Activated T-cell treated with anti-CD3 and anti-CD28 coated beads, Interleukin-2, amount 50 U/mL, for 72 hours (primary cell): ENCODE measurements around the gene WNT16. TPM values are rescaled to one million over a fixed set of nuclear protein-coding genes. Genes with fewer than 3 reads are reported as not detected.

Source experiments
- ATAC-seq, 2 donors: fragments of 150-1000 bp; cut with Tn5 transposase; replicated peaks in 1 of 2; 2 replicates each; pipeline ENCODE4 v1.10.0; 2021; ENCODE audit warnings: moderate library complexity in 2 of 2, mild to moderate bottlenecking in 1 of 2
- DNase-seq, 2 donors: peaks; one replicate each; pipeline ENCODE4 v3.0.0; 2021 to 2022; ENCODE audit warnings: mixed read lengths in 1 of 2
- H3K27ac Mint-ChIP-seq: one replicate; pipeline ENCODE4 v1.8.0; 2022; ENCODE audit warnings: mild to moderate bottlenecking, moderate library complexity, mixed read lengths
- H3K27me3 Mint-ChIP-seq: one replicate; pipeline ENCODE4 v1.8.0; 2022; ENCODE audit warnings: low read depth, mixed read lengths
- H3K36me3 Mint-ChIP-seq, 2 donors: one replicate each; pipeline ENCODE4 v1.8.0; 2022; ENCODE audit warnings: mixed read lengths in 2 of 2, mild to moderate bottlenecking in 1 of 2; ENCODE audit not compliant: insufficient read depth in 2 of 2
- H3K4me1 Mint-ChIP-seq: one replicate; pipeline ENCODE4 v1.8.0; 2022; ENCODE audit warnings: low read depth, mixed read lengths
- H3K4me3 Mint-ChIP-seq, 2 donors: one replicate each; pipeline ENCODE4 v1.8.0; 2022; ENCODE audit warnings: mild to moderate bottlenecking in 2 of 2, mixed read lengths in 2 of 2, moderate library complexity in 2 of 2
- H3K9me3 Mint-ChIP-seq, 2 donors: one replicate each; pipeline ENCODE4 v1.8.0; 2022; ENCODE audit warnings: mixed read lengths in 2 of 2
- total RNA-seq, 2 donors: library from RNA; stranded (reverse); gene quantifications; one replicate each; pipeline ENCODE4 v1.2.3, GENCODE V29; 2022

WNT16 gene
- total RNA-seq, 2 donors from 2014 or later, result not detected

GRCh38 chr7:121298831-121299239, 30.0 kb upstream of the WNT16 start:
- no peak for DNase-seq
- Mint-ChIP-seq H3K4me1 (no peaks in the 10 kb centered on the region), H3K27me3 (peaks cover 18% of the 10 kb centered on the region), H3K36me3 (peaks cover 0 to 2% of the 10 kb centered on the region in 2 donors), H3K4me3 (no peak overlapping the region), H3K9me3 (peaks cover 0 to 2% of the 10 kb centered on the region in 2 donors), H3K27ac (no peak overlapping the region)
- no peak for ATAC-seq

DNA sequence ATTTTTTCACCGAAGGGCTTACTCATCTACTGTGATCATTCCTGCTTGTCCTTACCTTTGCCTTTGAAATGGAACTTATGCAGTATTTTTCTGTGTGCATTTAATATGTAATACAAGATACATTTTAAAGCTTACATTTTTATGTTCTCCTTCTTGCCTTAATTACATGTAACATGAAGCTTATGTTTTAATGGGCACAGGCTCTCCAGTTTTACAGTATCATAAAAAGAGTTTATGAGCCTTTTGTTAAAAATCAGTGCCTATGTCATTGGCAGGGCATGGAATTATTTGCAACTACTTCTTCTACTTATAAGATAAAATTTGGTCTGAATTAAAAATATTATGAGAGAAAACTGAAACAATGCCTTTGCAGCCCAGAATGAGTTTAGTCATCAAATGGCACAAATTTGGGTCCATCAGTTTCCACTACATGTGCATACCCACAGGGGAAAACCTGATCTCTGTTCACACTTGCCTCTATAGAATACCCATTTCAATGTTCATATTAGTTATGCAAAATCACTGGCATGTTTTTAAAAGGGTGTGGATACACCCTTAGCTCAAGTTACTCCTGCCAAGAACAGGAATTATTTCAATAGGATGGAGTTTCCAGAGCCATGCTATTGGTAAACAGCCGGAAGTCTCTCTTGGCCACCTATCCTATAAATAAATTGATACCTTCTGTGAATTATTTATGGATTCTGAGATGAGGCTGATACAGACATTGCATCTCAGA, 27.9 kb upstream of the WNT16 start:
- H3K36me3 Mint-ChIP-seq, result no peaks in the 10 kb centered on the region
- H3K27ac Mint-ChIP-seq, result no peak overlapping the region
- no peaks in the 10 kb centered on the region for H3K4me1 Mint-ChIP-seq
- no peak overlapping the region for H3K4me3 Mint-ChIP-seq
- ATAC-seq (no peak), DNase-seq (no peak)
- no peaks in the 10 kb centered on the region for H3K9me3 Mint-ChIP-seq
- peaks cover 21% of the 10 kb centered on the region for H3K27me3 Mint-ChIP-seq

DNA sequence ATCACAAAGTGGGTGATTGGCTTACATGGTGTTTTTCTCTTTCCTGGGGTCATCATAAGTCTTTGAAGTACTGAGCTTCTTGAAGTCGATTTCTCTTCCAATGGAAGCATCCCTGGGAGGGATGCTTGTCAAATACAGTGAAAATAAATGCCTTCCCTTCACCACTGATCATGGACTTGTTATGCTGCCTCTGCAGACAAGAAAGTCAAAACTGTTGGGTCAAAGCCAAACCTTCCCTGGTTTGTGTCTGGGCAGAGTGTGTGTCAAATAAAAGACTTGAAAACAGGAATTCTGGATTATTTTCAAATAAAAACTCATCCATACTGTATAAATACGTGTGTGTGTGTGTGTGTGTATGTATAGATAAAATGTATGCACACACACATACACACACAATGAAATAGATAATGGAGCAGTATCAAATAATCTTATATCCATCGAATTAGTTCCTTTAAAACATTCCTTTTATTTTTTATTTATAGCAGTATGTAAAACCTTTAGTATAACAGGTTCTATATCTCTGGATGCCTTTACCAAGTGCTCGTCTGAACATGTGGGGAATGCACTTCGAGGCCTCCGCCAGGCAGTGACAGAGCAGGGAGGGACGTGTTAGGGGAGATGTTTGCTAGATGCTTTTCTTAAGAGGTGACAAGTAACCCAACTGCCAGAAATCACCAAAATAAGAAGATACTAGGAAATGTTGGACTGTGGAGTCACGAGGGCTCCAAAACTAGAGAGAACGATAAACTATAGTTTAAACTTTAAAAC, 27.2 kb upstream of the WNT16 start:
- no peak overlapping the region for H3K4me3 Mint-ChIP-seq
- DNase-seq, result no peak
- H3K4me1 Mint-ChIP-seq, result peaks cover 6% of the 10 kb centered on the region
- ATAC-seq, result no peak
- peaks cover 28% of the 10 kb centered on the region for H3K27me3 Mint-ChIP-seq
- no peaks in the 10 kb centered on the region for H3K36me3 Mint-ChIP-seq
- no peaks in the 10 kb centered on the region for H3K9me3 Mint-ChIP-seq
- H3K27ac Mint-ChIP-seq, result no peak overlapping the region

- peaks cover 12% of the 10 kb centered on the region for H3K4me1 Mint-ChIP-seq
- peaks cover 28% of the 10 kb centered on the region for H3K27me3 Mint-ChIP-seq
- no peak for DNase-seq
- H3K36me3 Mint-ChIP-seq, result no peaks in the 10 kb centered on the region
- ATAC-seq, result peak; percentile 90 to 96
- H3K27ac Mint-ChIP-seq, result no peak overlapping the region
- no peaks in the 10 kb centered on the region for H3K9me3 Mint-ChIP-seq
- H3K4me3 Mint-ChIP-seq, result no peak overlapping the region
Measured at GRCh38 chr7:121302214-121302745, 26.5 kb upstream of the WNT16 start.

DNA sequence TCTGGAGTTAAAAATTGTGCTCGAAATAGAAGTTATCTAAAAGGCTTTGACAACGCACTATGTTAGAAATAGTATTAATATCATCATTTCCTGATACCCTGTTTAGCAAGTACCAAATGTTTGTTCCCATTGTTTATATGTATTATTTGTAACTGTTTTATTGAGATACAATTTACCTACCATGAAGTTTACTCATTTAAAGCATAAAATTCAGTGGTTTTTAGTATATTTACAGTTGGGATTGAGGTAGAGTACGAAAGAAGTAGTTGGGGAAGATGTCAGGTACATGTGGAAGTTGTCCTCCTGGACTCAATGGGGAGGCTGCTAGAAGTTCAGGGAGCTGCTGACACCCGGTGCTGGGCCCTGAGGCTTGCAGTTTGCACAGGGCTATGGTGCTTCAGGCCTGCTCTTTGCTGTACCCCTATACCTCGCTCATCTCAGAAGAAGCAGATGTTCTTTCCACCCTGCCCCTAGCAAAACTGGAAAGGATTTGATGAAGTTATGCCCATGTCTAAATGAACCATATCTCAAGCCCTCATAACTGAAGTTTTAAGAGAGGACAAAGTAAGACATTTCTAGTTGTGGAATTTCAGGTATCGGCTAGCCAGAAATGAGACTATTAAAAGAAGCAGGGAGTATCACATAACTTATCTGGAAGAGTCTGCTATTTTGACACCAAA, 25.2 kb upstream of the WNT16 start:
- H3K27me3 Mint-ChIP-seq, result peaks cover 28% of the 10 kb centered on the region
- no peak overlapping the region for H3K4me3 Mint-ChIP-seq
- H3K4me1 Mint-ChIP-seq, result peaks cover 13% of the 10 kb centered on the region
- H3K36me3 Mint-ChIP-seq, result peaks cover 0 to under 1% of the 10 kb centered on the region in 2 donors
- no peaks in the 10 kb centered on the region for H3K9me3 Mint-ChIP-seq
- DNase-seq, result no peak
- ATAC-seq, result no peak
- no peak overlapping the region for H3K27ac Mint-ChIP-seq

- Mint-ChIP-seq H3K36me3 (peaks cover 0 to 3% of the 10 kb centered on the region in 2 donors), H3K4me3 (no peak overlapping the region), H3K9me3 (no peaks in the 10 kb centered on the region), H3K27ac (no peak overlapping the region), H3K27me3 (peaks cover 28% of the 10 kb centered on the region), H3K4me1 (peaks cover 13% of the 10 kb centered on the region)
- ATAC-seq, result no peak
- no peak for DNase-seq
Measured at GRCh38 chr7:121304102-121304658, 24.6 kb upstream of the WNT16 start.

GRCh38 chr7:121305109-121305508, 23.7 kb upstream of the WNT16 start:
- no peak for ATAC-seq
- peaks cover 13% of the 10 kb centered on the region for H3K4me1 Mint-ChIP-seq

DNA sequence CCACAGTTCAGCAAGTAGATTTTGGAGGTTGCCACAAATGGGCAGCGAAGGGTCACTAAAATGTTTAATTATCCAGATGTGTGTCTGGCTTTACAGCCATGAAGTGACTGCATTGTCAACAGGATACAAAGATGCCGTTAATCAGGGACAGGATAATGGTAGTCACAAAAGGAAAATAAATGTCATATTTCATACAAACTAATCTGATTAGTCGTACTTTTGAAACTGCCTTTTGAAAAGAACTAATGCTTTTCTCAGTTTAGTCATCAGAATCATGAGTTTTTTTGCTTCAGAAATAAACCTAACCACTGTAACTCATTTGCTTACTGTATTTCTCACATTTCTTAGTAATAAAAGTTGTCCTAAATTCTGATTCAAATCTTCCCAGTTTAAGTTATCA, 22.2 kb upstream of the WNT16 start:
- Mint-ChIP-seq H3K27ac (no peak overlapping the region), H3K4me1 (peaks cover 13% of the 10 kb centered on the region), H3K36me3 (peaks cover 3% of the 10 kb centered on the region in 2 donors), H3K4me3 (no peak overlapping the region), H3K9me3 (peaks cover 0 to 4% of the 10 kb centered on the region in 2 donors), H3K27me3 (peaks cover 30% of the 10 kb centered on the region)
- peak; percentile 34 to 54 for ATAC-seq
- no peak for DNase-seq

More at GRCh38 chr7:121305109-121305508, 23.7 kb upstream of the WNT16 start:
- no peak overlapping the region for H3K4me3 Mint-ChIP-seq
- no peak overlapping the region for H3K27ac Mint-ChIP-seq
- no peak for DNase-seq
- peaks cover 28% of the 10 kb centered on the region for H3K27me3 Mint-ChIP-seq
- no peaks in the 10 kb centered on the region for H3K9me3 Mint-ChIP-seq
- H3K36me3 Mint-ChIP-seq, result peaks cover 1 to 3% of the 10 kb centered on the region in 2 donors

- H3K27ac Mint-ChIP-seq, result no peak overlapping the region
- peaks cover 3% of the 10 kb centered on the region in 2 donors for H3K36me3 Mint-ChIP-seq
- peaks cover 13% of the 10 kb centered on the region for H3K4me1 Mint-ChIP-seq
- H3K9me3 Mint-ChIP-seq, result peaks cover 0 to 4% of the 10 kb centered on the region in 2 donors
- H3K4me3 Mint-ChIP-seq, result no peak overlapping the region
- DNase-seq (no peak), ATAC-seq (no peak)
- peaks cover 28% of the 10 kb centered on the region for H3K27me3 Mint-ChIP-seq
Measured at GRCh38 chr7:121307021-121307574, 21.7 kb upstream of the WNT16 start.

DNA sequence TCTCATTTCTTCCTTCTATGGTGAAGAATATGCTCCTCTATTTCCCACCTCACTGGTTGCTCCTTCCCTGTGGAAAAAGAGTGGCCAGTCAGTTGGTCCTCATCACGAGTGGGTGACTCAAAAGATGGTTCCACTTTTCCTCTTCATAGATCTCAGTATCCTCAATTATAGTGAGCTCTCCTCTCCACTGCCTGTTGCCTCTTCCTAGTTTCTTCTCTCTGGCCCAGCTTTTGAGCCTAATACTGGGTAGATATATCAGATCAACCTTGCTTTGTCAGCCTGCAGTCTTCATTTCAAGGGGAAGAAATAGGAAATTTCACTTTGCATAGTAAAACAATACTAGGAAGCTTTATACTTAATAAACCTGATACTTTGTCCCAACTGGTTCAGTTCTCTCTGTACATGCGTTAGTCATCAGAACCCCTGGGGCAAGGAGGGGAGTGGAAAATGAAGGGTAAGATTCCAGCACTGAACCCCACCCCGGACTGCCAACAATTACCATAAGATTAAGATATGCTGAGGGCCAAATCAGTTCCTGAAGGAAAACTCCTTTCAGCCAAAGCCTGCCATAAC, 15.5 kb upstream of the WNT16 start:
- ATAC-seq (no peak), DNase-seq (no peak)
- Mint-ChIP-seq H3K4me3 (no peak overlapping the region), H3K27me3 (peaks cover 25% of the 10 kb centered on the region), H3K27ac (no peak overlapping the region), H3K36me3 (peaks cover 3% of the 10 kb centered on the region in 2 donors), H3K4me1 (no peaks in the 10 kb centered on the region), H3K9me3 (peaks cover 0 to 4% of the 10 kb centered on the region in 2 donors)

DNA sequence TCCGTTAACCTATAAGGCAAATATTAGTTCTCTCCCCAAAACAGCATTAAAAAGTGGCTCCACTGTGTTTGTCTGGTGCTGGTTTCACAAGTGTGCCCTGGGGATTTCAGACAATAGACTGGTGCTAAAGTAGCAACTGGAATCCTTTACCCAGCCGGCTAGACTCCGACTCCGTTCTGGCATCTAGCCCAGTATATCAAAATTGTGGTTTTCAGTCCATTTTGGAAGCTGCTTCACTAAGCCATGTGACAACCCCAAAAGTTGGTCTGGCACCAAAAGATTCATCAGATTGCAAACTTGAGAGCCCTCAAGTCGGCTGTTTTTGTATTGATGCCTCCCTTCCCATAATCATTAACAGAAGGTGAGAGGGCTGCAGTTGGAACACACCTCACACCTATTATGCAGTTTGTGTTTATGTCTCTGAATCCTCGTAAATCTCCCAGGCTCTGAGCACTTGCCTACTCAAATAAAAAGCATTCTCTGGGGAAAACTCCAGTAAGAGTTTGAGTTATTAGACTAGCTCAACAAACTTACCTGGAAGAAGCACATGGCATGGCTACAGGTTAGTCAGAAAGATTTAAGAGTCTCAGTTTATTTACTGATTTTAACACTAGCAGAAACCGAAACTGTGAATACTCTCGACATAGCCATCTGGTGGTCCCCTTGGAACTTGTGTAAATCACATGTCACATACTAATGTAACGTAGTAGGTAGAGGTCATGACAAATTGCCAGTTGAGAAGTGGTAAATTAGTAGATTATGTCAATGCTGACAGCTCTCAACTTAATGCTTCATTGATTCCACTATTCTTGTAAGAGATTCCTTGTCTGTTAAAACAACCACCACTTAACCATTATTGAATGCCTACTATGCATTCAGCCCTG, 14.8 kb upstream of the WNT16 start:
- Mint-ChIP-seq H3K4me1 (no peaks in the 10 kb centered on the region), H3K4me3 (no peak overlapping the region), H3K9me3 (peaks cover 0 to 4% of the 10 kb centered on the region in 2 donors), H3K27ac (no peak overlapping the region), H3K36me3 (peaks cover 0 to 3% of the 10 kb centered on the region in 2 donors), H3K27me3 (peaks cover 25% of the 10 kb centered on the region)
- ATAC-seq (no peak), DNase-seq (no peak)
